CD4-positive, alpha-beta T cell treated with Interleukin-4 for 4 hours (primary cell): Measurements from ENCODE around the gene EVA1B.

Experiments
- DNase-seq: peaks from one replicate; pipeline ENCODE4 v3.0.0-alpha.2; 2020

Gene EVA1B

GRCh38 chr1:36345353-36345752 lies 21.9 kb upstream of the EVA1B start:
- DNase-seq = no peak

- DNase-seq = no peak
Observed at GRCh38 chr1:36344395-36344680, 20.9 kb upstream of the EVA1B start.

- DNase-seq = no peak
Observed at GRCh38 chr1:36343651-36344394, 20.4 kb upstream of the EVA1B start.

GRCh38 chr1:36342426-36343185 lies 19.2 kb upstream of the EVA1B start:
- DNase-seq = peak; percentile 46

- DNase-seq = no peak
Observed at GRCh38 chr1:36341626-36342320, 18.3 kb upstream of the EVA1B start.

GRCh38 chr1:36339615-36340014 lies 16.2 kb upstream of the EVA1B start:
- DNase-seq = no peak

GRCh38 chr1:36339215-36339614 lies 15.8 kb upstream of the EVA1B start:
- no peak for DNase-seq

GRCh38 chr1:36337830-36338229 lies 14.4 kb upstream of the EVA1B start:
- DNase-seq = no peak

- DNase-seq = no peak
Observed at GRCh38 chr1:36330940-36331339, 7.5 kb upstream of the EVA1B start.

GRCh38 chr1:36329817-36330216 lies 6.4 kb upstream of the EVA1B start:
- no peak for DNase-seq

- DNase-seq = no peak
Observed at GRCh38 chr1:36328713-36329112, 5.3 kb upstream of the EVA1B start.

GRCh38 chr1:36328088-36328480 lies 4.6 kb upstream of the EVA1B start:
- no peak for DNase-seq

- no peak for DNase-seq
Observed at GRCh38 chr1:36327421-36328087, 4.1 kb upstream of the EVA1B start.

- no peak for DNase-seq
Observed at GRCh38 chr1:36326499-36326898, 3.1 kb upstream of the EVA1B start.

GRCh38 chr1:36324353-36324703 lies 883 bp upstream of the EVA1B start:
- no peak for DNase-seq

- DNase-seq = no peak
Observed at GRCh38 chr1:36322786-36323635, 434 bp downstream of the EVA1B start.

GRCh38 chr1:36322041-36322785 lies 1.2 kb downstream of the EVA1B start:
- DNase-seq = no peak

GRCh38 chr1:36321119-36321951 lies 2.1 kb downstream of the EVA1B start:
- no peak for DNase-seq

GRCh38 chr1:36320767-36321118 lies 2.7 kb downstream of the EVA1B start:
- DNase-seq = no peak

- DNase-seq = no peak
Observed at GRCh38 chr1:36320291-36320761, 3.1 kb downstream of the EVA1B start.

- no peak for DNase-seq
Observed at GRCh38 chr1:36309397-36309796, 14.0 kb downstream of the EVA1B start.
